ENCODE data around the gene EPHA6. TPM values are rescaled to one million over a fixed set of nuclear protein-coding genes. Genes with fewer than 3 reads are reported as not detected.
"Not testable (repeated sequence)": the region's sequence is repeated elsewhere in the genome, so short reads cannot be mapped to it uniquely, and the experiment has no call there.

EPHA6 gene
- total RNA-seq, 2 experiments from 2014 or later, result not detected

DNA sequence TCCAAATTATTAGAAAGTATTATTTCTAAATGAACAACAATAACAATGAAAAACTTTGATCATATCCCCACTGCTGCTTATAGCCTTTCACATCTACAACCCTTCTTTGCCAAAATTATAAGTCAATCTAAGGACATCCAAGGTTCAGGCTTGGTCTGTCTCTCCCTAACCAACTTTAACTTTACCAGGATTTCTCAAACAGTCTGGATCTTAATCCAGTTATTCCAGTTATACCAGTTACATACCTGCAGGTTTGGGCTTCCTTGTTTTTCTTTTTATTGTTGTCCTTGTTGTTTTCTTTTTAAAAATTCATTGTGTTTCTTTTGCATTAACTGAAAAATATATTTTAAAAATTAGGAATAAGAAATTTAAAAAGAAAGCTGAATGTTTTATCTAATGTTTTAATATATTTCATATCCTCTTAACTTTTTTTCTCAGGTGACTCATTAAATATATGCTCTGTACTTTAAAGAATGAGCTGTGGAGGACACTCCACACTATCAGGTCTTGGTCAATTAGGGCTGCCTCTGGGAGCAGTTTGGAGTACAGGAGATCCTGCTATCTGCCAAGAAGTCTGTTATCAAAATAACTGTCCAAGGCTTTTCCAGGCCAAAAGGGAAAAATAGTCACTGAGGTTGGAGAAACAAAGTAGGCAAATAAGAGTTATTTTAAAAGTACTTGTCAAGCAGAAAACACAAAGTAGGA is 421.4 kb downstream of the EPHA6 start:
- no peak overlapping the region for H3K4me3 Mint-ChIP-seq
- no peaks in the 10 kb centered on the region for H3K4me1 Mint-ChIP-seq
- H3K27me3 Mint-ChIP-seq, result no peaks in the 10 kb centered on the region
- no peak for DNase-seq
- H3K36me3 Mint-ChIP-seq, result no peaks in the 10 kb centered on the region
- no peaks in the 10 kb centered on the region for H3K9me3 Mint-ChIP-seq
- H3K27ac Mint-ChIP-seq, result no peak overlapping the region

DNA sequence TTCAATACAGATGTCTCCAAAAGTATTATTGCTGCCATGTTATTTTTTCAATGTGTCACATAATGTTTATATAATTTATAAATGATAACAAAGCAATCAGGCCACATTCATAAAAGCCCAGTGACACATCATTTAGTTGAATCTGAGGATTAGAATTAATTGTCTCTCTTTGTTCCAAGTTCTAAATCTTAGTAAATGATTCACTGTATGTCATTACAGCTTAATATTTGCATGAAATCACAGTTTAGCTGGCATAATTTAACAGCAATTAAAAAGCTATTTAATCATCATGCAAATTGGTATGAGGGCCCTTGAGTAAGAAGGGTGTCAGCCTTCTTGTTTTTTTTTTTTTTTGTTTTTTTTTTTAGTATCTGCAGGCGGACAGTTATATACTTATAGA is 427.0 kb downstream of the EPHA6 start:
- Mint-ChIP-seq H3K27ac (no peak overlapping the region), H3K36me3 (no peaks in the 10 kb centered on the region), H3K4me1 (no peaks in the 10 kb centered on the region), H3K27me3 (no peaks in the 10 kb centered on the region), H3K4me3 (no peak overlapping the region), H3K9me3 (no peaks in the 10 kb centered on the region)
- DNase-seq, result no peak

DNA sequence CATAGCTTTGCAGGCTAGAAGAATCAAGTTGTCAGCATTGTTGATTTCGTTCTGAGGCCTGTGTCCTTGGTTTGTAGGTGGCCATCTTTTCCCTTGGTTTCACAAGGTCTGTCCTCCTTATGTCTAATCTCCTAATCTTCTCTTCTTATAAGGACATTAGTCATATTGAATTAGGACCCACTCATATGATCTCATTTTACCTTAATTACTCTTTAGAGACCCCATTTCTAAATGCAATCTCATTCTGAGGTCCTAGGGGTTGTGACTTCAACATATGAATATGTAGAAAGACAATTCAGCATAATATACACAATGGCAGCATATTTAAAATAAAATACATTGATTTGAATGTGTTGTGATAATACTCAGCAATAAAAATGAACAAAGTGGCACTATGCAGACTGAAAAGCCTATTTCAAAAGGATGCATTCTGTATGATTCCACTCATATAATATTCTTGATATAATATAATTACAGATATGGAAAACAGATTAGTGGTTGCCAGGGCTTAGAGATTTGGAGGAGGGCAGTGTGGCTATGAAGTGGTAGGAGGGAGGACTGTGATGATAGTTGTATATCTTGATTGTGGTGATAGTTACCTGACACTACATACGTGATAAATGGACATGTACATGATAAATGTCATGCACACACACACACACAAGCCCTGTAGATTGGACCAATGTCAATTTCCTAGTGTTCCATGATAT is 431.0 kb downstream of the EPHA6 start:
- Mint-ChIP-seq H3K27me3 (no peaks in the 10 kb centered on the region), H3K27ac (no peak overlapping the region), H3K4me3 (no peak overlapping the region), H3K4me1 (no peaks in the 10 kb centered on the region), H3K9me3 (no peaks in the 10 kb centered on the region), H3K36me3 (no peaks in the 10 kb centered on the region)
- DNase-seq, result no peak

DNA sequence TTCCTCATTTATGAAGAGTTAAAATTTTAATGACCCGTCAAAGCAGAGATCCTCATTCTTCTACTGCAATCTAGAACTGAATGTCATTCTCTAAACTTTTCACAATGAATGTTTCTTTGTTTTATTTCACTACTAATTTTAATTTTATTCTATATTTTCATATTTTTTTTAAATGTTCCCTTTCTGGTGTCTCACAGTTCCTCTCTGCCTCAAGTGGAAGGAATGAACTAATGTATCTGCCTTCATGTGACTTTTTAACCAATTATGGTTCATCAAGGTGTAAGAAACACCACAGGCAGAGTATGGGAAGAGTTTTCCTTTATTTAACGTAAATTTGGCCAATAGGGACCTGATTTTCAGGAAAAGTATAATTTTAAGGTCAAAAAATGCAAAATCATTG is 441.7 kb downstream of the EPHA6 start:
- no peaks in the 10 kb centered on the region for H3K9me3 Mint-ChIP-seq
- H3K4me3 Mint-ChIP-seq, result no peak overlapping the region
- no peaks in the 10 kb centered on the region for H3K36me3 Mint-ChIP-seq
- no peaks in the 10 kb centered on the region for H3K27me3 Mint-ChIP-seq
- H3K4me1 Mint-ChIP-seq, result no peaks in the 10 kb centered on the region
- H3K27ac Mint-ChIP-seq, result no peak overlapping the region
- no peak for DNase-seq

DNA sequence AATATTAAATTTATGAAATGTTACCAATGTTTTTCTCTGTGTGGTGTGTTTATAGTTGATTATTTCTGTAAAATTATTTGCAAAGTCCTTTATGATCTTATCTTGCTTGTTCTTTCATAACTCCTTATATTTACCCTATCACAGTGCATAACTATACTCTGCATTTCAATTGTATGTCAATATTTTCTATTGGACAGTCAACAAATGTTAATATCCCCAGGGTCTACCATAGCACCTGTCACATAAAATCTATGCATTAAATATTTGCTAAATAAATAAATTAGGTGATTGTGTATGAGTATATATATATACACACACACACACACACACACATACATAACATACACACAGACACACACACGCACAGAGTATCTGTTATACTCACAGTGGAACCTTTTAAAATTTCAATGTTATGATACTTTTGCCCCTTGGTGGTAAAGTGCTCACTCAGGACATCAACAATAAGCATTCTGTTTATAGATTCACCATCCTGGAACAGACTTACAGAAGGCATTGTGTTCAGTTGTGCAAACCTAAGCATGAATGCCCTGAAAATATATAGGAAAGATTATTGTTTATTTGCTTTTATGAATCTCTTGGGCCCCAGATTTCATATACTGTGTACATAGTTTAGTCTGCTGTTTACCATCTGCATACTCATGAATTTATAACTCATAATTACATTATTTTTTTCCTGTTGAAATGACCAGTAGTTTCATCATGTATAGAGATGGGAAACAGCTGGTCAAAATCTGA is 443.7 kb downstream of the EPHA6 start:
- Mint-ChIP-seq H3K27ac (no peak overlapping the region), H3K4me3 (no peak overlapping the region), H3K9me3 (no peaks in the 10 kb centered on the region), H3K36me3 (no peaks in the 10 kb centered on the region), H3K4me1 (no peaks in the 10 kb centered on the region), H3K27me3 (no peaks in the 10 kb centered on the region)
- no peak for DNase-seq

DNA sequence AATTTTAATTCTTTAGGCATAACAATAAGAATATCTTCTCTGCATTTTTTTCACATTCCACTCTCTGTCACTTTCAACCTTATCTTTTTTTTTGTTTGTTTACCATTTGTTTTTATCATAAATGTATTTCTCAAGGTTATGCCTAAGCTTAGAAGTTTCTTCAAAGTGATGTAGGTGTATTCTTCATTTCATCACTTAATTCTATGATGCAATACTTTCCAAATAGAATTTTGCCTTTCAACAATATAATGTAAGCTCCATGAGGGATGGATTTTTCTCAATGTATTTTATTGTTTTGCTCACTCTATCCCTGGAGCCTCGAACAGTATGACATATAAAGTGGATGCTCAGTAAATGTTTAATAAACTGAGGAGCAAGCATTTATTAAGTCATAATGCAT is 444.9 kb downstream of the EPHA6 start:
- no peak overlapping the region for H3K27ac Mint-ChIP-seq
- no peaks in the 10 kb centered on the region for H3K9me3 Mint-ChIP-seq
- H3K27me3 Mint-ChIP-seq, result no peaks in the 10 kb centered on the region
- no peaks in the 10 kb centered on the region for H3K4me1 Mint-ChIP-seq
- DNase-seq, result no peak
- H3K36me3 Mint-ChIP-seq, result no peaks in the 10 kb centered on the region
- no peak overlapping the region for H3K4me3 Mint-ChIP-seq

DNA sequence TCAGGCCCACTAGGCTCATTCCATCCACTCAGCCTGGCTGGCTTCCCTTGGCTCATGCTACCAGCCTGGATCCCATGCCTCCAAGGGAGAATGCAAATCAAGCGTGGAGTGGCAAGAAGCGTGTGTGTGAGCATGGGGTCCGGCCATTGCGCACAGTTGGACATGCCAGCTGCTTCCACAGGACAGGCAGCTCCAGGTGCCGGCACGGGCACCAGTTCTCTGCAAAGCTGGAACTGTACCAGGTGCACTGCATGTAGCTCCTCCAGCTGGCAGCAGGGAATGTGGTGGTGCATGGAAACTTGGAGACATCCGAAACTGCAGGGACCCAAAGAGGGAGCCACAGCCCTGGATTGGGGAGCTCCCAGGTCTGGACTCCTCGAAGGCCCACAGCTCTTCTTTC is 449.8 kb downstream of the EPHA6 start:
- Mint-ChIP-seq H3K9me3 (no peaks in the 10 kb centered on the region), H3K4me3 (no peak overlapping the region), H3K27me3 (no peaks in the 10 kb centered on the region), H3K36me3 (no peaks in the 10 kb centered on the region), H3K27ac (no peak overlapping the region), H3K4me1 (no peaks in the 10 kb centered on the region)
- DNase-seq, result no peak

DNA sequence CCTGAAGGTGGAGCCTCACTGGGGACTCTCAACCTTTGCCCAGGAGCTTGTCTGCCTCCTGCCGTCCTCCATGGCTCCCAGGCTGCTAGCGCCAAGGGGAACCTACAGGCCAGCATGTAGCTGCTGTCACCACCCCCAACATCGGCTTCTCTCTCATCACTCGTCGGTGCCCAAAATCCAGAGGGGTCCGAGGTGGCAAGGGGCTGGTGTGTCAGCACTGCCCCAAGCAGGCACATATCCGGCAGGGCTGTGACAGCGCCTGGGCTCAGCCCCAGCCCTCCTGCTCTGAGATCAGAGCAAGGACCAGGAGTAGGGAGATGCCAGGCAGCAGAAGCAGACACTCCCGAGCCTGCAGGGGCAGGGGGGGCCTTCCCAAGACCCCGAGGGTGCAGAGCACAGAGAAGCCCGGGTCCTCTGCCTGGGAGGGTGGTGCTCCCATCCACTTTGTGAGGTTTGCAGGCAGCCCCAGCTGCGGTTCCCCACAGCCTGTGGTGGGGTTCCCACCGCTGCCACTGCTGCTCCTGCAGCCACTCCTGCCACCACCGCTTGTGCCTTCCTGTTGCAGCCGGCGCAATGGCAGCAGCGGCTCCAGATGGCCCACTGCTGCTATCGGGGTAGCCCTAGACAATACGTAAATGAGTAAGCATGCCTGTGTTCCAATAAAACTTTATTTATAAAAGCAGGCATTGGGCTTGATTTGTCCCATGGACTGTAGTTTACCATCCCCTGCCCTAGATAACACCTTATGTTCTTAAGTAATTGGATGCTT is 451.0 kb downstream of the EPHA6 start:
- H3K36me3 Mint-ChIP-seq, result no peaks in the 10 kb centered on the region
- no peaks in the 10 kb centered on the region for H3K27me3 Mint-ChIP-seq
- no peak overlapping the region for H3K27ac Mint-ChIP-seq
- no peaks in the 10 kb centered on the region for H3K9me3 Mint-ChIP-seq
- no peaks in the 10 kb centered on the region for H3K4me1 Mint-ChIP-seq
- no peak for DNase-seq
- no peak overlapping the region for H3K4me3 Mint-ChIP-seq

DNA sequence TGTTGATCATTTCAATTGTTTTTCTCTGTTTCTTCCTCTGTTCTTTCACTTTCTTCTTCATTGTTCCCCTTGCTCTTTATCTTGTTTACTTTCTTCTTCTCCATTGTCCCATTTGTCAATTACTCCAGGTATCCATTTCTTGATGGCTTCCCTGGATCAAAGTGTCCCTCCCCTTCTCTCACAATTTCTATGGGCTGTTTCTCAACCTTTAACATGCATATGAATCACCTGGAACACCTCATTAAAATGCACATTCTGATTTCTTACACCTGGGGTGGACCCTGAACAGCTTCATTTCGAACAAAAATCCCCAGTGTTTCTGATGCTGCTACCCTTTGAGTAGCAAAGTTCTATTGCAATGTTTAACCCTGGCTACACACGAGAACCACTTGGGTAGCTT is 454.8 kb downstream of the EPHA6 start:
- H3K4me1 Mint-ChIP-seq, result no peaks in the 10 kb centered on the region
- no peak overlapping the region for H3K27ac Mint-ChIP-seq
- no peak for DNase-seq
- H3K27me3 Mint-ChIP-seq, result no peaks in the 10 kb centered on the region
- H3K4me3 Mint-ChIP-seq, result no peak overlapping the region
- H3K36me3 Mint-ChIP-seq, result no peaks in the 10 kb centered on the region
- no peaks in the 10 kb centered on the region for H3K9me3 Mint-ChIP-seq

DNA sequence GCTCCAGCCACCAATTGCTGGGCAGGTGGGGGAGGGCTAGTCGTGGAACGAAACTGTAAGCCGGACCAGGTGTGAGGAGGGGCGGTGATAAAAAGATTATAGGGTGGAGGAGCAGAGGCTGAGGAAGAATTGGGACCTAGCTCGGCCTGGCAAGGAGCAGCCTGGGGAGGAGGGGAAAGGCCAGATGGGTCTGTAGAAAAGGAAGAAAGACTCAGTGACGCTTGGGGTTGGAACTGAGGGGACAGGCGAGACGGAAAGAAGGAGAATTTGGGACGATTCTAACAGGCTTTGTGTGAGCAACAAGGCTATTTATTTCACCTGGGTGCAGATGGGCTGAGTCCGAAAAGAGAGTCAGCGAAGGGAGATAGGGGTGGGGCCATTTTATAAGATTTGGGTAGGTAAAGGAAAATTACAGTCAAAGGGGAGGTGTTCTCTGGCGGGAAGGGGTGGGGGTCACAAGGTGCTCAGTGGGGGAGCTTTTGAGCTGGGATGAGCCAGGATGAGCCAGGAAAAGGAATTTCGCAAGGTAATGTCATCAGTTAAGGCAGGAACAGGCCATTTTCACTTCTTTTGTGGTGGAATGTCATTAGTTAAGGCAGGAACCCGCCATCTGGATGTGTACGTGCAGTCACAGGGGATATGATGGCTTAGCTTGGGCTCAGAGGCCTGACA is 462.6 kb downstream of the EPHA6 start:
- not testable (repeated sequence) for H3K4me3 Mint-ChIP-seq, H3K4me1 Mint-ChIP-seq, DNase-seq, H3K36me3 Mint-ChIP-seq, H3K9me3 Mint-ChIP-seq, H3K27me3 Mint-ChIP-seq, H3K27ac Mint-ChIP-seq

DNA sequence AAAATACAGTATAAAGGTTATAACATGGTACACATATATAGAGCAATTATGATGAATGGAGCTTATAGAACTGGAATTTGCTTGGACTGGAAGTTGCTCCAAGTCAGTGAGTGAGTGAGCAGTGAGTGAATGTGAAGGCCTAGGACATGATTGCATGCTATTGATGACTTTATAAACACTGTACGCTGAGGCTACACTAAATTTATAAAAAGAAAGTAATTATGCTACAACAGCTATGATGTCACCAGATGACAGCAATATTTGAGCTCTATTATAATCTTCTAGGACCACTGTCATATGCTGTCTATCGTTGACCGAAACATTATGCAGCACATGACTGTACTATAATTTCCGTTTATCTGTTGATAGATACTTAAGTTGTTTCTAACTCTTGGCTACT is 463.3 kb downstream of the EPHA6 start:
- DNase-seq, result no peak
- H3K27me3 Mint-ChIP-seq, result peaks cover 7% of the 10 kb centered on the region
- no peak overlapping the region for H3K4me3 Mint-ChIP-seq
- no peaks in the 10 kb centered on the region for H3K36me3 Mint-ChIP-seq
- no peaks in the 10 kb centered on the region for H3K9me3 Mint-ChIP-seq
- no peak overlapping the region for H3K27ac Mint-ChIP-seq
- no peaks in the 10 kb centered on the region for H3K4me1 Mint-ChIP-seq

DNA sequence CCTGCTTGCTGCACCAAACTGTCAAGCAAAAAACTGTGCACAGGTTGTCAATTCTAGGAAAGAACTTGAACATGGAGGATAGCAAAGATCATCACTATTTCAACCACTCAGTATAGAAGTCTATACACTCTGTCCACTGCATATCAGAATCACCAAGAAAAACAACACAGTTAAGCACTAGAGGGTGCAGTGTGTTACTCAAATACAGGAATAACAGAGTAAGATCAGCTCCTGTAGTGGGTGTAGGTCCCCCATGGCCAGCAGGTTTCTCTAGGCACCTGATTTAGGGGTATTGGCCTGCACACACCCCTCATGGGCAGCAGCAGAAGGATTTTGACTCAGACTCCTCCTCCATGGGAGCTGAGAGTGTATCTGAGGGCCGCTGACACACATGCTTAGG is 464.1 kb downstream of the EPHA6 start:
- Mint-ChIP-seq H3K36me3 (no peaks in the 10 kb centered on the region), H3K9me3 (no peaks in the 10 kb centered on the region), H3K4me3 (no peak overlapping the region), H3K27ac (no peak overlapping the region), H3K4me1 (no peaks in the 10 kb centered on the region), H3K27me3 (peaks cover 7% of the 10 kb centered on the region)
- DNase-seq, result no peak

DNA sequence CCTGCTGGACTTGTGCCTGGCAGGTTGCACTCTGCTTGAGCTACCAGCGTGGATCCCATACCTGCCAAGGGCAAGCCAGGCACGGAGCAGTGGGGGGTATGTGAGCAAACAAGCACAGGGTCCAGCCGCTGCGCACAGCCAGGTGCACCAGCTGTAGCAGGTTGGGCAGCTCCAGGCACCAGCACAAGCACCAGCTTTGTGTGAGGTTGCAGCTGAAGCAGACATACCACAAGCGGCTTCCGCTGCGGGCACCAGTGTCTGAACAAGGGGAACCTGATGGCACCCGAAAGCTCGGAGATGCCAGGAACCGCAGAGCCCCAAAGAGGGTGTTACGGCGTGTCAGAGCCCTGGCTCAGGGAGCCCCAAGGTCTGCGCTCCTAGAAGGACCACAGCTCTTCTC is 477.5 kb downstream of the EPHA6 start:
- Mint-ChIP-seq H3K27ac (no peak overlapping the region), H3K36me3 (no peaks in the 10 kb centered on the region), H3K4me1 (no peaks in the 10 kb centered on the region), H3K9me3 (peaks cover 3% of the 10 kb centered on the region), H3K27me3 (no peaks in the 10 kb centered on the region), H3K4me3 (no peak overlapping the region)
- no peak for DNase-seq

DNA sequence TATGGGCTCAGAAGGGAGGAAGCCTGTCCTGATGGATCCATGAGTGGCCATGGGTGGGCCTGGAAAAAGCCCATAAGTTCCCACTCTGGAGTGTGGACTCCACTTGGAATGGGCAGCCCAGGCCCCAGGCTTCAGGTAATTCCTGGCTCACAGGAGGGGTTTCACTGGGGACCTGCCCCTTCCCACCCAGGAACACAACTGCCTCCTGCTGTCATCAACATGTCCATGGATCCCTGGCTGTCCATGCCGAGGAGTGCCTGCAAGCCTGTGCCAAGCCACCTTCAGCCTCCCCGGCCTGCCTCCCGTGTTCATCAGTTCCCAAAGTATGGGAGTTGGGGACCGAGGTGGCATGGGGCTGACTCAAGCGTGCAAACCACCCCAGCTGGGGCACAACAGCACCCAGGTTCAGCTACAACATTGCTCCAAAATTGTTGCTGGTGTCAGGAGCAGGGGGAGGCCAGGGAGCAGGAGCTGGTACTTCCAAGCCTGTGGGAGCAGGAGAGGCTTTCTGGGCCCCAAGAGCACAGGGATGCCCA is 479.3 kb downstream of the EPHA6 start:
- Mint-ChIP-seq H3K36me3 (no peaks in the 10 kb centered on the region), H3K9me3 (peaks cover 3% of the 10 kb centered on the region), H3K27ac (no peak overlapping the region), H3K4me1 (no peaks in the 10 kb centered on the region), H3K4me3 (no peak overlapping the region), H3K27me3 (no peaks in the 10 kb centered on the region)
- DNase-seq, result no peak
